SIG-M5 (cell line): Measurements from ENCODE around the gene SNAP23.
A peak's percentile ranks its signal among the peaks of the same experiment; 100 is the strongest.

Experiments used
- DNase-seq: peaks from one replicate; lab custom pipeline; 2025; lab: John Stamatoyannopoulos, UW

SNAP23 gene

DNA sequence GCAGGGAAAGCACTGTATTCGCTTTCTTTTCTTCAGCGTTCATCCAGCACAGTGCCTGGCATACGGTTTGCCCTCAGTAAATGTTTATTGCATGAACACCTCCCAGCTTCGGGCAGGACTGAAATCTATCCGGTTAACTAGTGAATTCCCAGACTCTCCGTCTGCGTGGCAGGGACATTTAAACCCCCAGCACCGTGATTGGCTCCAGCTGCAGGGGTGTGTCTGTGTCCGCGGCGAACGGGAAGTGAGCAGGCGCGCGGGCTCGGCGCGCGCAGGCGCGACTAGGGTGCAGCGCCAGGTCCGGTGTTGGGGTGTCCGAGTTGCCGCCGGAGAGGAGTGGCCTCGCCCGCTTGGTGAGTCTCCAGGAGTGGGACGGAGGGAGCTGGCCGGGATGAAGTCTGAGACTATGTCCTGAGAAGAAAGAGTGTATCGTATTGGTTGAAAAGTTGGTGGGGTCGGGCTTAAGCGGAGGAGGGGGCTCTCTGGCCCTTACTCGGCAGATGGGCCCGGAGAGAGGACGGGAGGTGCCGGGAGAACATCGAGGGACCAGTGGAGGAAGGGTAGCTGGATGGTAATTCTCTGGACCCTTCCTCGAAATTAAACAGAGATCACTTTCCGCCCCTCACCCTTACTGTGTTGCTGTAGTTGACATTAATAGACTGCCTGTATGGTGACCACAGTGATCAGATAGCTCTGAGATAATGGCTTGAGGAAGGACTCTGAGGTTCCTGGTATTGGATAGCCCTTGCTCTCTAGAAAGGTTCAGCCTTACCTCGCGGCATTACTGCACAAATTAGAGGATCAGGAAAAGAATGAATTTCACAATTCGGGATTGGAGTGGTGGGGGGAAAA lies at the start of gene SNAP23:
SNAP23 (plus strand) TSS at position 274 of the 852 bp plus-strand sequence. CDS start 16,213 bp downstream, outside the sequence.
- DNase-seq = peak; percentile 8

DNA sequence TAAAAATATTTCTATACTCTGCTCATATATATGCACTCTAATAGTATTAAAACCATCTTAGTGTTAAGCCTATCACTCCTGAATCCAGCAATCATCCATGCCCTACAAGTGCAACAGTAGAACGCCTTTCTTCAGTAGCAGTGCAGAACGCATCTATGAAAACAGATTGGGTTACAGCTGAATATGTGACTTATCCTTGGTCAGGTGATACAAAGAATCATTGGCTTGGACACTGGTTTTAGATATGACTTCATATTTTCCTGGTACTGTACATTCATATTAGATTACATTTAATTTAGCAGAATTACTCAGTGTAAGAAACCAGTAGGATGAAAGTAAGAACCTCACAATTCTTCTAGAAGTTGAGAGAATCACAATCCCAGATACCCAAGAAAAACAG lies 47.8 kb upstream of the SNAP23 start:
- no peak for DNase-seq

DNA sequence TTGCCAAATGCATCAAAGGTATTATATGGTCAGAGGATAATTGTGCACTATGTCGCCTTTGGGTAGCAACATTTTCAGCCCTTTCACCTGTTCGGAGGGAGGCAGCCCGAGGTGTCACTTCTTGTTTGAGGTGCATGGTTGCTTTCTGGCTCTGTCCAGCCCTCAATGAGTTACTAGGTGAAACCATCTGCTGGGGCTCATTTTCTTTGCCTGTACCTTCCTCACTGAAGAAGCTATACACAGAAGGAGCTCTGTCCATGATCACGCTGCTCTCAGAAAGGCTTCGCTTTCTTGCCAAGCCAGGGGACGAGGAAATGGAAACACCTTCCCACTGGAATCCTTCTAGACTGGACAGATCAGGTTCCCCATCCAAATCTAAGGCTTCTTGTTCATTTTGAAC lies 47.2 kb upstream of the SNAP23 start:
- no peak for DNase-seq

DNA sequence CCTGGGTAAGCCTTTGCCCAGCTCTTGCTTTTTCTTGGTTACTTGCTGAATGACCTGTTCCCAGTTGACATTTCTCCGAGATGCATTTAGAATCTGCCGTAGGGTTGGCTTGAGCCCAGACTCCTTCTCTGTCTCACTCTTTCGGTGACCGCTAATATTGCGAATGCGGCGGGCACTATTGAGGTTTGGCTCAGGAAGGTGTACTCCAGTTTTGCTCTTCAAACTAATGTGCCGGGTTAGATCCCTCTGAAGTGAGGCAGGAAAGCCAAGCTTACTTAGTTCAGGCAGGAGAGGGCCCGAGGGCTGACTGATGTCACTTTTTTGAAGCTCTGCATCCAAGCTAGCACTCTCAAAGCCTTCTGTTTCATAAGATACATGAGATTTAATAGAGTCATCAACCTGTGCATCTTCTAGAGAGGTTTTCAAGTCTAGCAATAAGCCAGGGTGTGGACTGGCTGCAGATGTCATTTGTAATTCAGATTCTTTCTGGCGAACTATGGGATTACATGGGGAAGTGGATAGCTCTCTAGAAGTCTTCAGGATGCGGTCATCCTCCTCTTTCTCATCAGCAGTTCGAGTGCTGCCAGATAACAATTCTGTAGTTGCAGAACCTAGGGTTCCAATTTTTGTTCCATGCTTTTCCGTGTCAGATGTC lies 45.5 kb upstream of the SNAP23 start:
- DNase-seq = no peak

DNA sequence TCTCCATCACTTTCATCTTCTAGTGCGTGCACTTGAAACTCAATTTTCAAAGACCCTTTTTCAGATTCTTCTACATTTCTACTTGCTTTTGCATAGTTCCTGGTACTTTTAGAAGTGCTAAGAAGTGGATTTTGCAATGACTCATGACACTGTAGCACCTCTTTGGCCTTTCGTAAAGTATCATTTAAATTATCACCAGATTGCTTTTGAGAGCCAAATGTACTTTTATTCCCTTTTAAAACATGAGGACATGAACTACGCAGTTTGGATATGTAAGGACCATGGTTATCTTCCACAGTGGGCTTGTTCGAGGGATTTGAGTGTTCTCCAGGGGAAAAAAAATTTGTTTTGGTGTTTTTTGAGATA lies 45.0 kb upstream of the SNAP23 start:
- no peak for DNase-seq

DNA sequence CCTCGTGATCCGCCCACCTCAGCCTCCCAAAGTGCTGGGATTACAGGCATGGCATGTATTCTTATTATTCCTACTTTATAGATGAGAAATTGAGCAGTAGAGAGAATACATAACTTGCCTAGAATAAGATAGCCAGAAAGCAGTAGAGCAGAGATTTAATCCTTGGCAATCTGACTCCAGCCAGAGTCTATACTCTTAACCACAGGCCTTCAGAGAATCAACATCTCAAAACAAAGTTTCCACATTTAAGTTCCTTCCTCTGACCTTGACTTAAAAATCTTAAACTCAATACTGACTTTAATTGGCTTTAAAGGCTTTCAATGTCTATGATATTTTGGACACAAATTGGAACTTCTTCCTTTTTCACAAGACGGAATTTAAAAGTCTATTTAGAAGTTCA lies 41.6 kb upstream of the SNAP23 start:
- DNase-seq = no peak

DNA sequence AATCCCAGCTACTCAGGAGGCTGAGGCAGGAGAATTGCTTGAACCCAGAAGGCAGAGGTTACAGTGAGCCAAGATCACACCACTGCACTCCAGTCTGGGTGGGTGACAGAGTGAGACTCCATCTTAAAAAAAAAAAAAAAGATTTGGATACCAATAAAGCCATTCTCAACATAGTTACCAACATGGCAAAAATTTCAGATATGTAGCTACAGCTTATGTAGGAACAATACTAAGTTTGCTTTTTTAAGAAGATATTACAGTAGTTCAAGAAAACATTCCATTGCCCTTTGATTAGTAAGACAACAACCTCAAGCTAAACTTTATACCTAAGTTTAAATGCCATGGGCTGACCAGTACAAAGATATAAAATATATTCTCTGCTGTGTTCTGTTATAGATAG lies 38.9 kb upstream of the SNAP23 start:
- DNase-seq = no peak

DNA sequence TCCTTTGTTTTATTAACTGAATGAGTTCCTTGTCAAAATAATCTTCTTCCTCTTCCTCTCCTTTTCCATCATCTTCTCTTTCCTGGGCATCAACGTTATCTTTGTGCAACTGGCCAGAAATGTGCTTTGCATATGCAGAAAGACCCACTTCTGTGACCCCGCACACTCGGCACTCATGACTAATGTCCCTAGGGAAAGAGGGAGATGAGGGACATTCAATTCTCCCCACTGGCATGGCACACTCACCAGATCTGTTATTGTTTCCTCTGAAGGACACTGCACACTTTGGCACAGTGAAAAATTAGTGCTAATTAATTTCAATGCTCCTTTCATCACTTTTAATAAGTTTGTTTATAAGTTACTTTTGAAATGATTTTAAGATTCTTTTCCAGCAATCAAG lies 38.5 kb upstream of the SNAP23 start:
- DNase-seq = no peak

DNA sequence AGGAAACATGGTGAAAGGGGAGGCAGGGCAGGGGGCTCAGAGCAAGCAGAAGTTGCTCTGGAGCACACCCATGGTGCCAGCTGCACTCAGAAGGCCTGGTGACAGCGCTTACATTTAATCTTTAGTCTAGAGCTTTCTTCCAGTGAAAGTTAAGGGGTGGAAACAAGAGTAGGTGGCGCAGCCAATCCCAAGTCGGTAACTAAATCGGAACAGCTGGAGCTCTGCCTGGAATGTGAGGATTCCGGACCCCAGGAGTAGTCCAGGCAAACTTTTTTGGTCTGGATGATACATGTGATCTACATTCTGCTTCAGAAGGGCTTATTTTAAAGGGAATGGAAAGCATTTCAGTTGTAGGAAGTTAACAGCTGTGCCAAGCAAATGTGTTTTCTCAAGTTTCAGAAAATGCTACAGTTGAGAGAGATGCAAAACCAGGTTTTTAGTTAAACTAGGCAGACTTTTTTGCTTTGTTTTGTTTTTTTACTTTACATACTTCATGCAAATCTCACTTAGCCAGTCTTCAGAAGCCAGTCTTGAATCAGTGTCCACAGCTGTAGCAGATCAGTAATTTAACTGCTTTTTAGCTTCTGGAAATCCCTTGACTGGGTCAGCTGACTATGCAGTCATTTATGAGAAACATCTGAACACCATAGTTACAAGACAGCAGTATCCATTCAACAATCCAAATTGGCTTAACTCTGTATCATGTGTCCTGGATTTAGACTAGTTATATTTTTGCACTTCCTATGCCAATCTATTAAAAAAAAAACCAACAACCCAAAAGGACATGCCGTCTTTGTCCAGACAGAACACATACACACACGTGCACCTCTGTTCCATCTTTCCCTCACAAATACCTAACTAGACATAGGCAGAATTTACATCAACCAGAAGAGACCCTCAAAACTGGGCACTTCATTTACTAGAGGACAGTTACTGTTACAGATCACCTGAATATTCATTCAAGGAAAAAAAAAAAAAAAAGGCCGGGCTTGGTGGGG lies 37.7 kb upstream of the SNAP23 start:
- no peak for DNase-seq

DNA sequence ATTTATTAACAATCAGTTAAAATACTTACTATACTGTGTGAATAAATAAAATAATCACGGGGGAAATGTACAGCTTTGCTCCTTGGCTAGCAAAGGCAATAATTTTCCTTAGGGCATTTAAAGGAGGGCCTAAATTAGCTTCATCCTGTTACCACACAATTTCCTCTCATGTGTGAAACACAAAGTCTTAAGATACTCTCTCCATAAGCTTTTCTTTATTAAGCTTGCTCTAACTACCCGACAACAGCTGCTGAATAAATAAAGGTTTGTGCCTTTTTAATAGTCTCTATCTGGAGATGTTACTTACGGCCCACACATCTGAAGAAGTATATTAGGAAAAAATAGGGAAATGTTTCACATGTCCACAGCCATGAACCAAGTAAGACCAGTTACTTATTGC lies 34.2 kb upstream of the SNAP23 start:
- DNase-seq = no peak

DNA sequence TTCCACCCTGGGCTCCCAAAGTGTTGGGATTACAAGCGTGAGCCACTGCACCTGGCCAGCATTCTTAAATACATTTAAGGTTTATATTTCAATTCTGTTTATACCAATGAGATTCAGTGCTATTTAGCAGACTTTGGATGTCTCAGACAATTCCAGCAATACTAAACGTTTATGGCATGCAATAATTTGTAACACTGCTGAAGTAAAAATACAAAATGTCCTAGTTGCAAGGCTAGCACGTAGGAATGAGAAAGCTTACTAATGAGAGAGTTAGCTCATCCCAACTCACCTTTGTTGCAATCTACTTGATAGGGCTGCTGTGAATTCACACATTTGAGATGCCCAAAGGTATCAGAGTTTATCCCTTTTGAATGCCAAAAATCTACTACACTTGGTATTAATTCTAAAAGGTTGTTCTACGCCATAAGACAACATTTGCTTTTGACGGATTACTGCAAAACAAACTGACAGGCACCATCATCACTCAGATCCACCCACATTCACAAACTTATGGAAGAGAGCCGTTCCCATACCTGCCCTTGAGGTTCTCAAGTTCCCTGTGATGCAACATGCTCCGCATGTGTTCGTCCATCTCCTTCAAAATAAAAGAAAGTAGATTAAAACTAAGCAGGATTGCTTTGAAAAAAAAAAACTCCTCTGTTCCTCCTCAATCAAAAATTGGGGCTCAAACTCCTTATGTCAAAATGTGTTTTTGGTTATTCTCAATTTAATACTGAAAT lies 29.7 kb upstream of the SNAP23 start:
- no peak for DNase-seq

DNA sequence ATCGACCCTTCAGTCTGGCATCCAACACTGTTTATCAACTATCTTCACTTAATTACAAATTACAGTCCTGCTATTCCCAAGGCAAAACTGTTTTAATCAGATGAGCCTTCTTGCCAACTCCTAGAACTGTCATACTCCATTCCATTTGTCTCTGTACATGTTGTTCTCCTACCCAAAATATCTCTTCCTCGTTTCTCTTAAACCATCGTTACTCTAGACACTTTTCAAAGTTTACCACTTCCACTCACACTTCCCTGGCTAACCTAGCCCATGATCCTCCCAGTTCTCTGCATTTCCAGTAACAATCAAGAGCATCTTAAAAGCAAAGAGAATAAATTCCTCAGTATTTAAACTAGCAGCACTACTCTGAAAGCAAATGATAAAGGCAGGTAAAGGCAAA lies 24.4 kb upstream of the SNAP23 start:
- DNase-seq = no peak

DNA sequence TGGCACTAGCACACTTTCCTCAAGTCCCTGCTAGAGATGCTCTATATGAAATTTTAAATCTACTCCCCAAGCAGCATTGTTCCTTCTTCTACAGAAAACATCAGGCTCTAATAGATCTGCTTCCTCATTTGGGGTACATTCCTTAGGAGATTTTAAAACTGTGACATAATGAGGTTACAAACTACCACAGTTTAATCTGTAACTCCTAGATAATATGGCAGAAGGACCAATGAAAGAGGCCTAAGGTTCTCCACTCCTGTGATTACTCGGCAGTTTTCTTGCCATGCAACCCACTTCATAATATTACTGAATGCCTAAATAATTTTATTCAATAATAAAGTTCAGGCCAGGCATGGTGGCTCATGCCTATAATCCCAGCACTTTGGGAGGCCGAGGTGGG lies 20.6 kb upstream of the SNAP23 start:
- no peak for DNase-seq

DNA sequence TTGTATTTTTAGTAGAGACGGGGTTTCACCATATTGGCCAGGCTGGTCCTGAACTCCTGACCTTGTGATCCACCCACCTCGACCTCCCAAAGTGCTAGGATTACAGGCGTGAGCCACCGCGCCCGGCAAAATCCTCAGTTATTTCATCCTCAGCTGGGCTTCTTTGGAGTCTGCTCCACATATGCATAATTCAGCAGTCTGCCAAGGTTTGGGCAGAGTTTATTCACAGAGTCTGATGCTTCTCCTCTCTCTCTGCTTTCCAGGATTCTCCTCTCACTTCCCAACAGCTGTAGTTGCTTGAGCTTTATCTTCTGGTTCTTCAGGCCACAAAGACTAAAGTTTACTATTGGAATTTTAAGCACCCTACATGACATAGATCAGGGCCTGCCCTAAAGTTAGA lies 12.7 kb upstream of the SNAP23 start:
- DNase-seq = no peak

DNA sequence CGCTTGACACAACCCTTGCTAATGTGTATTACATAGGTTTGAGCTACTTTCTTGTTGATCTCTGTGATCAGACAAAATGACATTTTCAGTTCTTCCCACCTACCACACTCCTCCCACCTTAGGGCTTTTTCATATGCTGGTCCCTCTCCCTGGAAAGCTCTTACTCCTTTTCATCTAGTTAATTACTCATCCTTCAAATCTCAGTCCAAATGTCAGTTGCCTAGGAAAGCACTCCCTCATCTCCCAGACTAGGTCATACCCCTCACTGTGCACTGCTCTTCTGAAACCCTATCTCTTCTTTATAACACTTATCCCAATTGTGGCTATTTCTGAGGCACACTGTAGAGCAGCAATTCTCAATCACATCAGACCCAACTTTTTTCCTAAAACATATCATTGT lies 11.8 kb upstream of the SNAP23 start:
- no peak for DNase-seq

DNA sequence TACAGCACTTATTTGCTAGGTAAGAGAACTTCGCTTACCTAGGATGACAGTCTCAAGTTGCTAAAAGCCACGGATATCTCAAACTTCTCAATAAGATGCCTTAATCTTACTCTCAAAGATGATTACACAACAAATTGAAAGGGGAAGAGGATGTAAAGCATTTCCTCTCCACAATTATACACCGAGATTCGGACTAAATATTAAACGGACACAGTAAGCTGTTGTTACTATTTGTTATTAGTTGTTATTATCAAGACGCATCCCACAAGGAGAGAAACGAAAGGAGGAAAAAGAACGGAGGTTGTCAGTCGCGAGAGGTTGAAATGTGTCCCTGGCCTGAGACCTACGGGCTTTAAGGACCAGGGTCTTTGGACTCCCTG lies 5.2 kb upstream of the SNAP23 start:
- DNase-seq = no peak

DNA sequence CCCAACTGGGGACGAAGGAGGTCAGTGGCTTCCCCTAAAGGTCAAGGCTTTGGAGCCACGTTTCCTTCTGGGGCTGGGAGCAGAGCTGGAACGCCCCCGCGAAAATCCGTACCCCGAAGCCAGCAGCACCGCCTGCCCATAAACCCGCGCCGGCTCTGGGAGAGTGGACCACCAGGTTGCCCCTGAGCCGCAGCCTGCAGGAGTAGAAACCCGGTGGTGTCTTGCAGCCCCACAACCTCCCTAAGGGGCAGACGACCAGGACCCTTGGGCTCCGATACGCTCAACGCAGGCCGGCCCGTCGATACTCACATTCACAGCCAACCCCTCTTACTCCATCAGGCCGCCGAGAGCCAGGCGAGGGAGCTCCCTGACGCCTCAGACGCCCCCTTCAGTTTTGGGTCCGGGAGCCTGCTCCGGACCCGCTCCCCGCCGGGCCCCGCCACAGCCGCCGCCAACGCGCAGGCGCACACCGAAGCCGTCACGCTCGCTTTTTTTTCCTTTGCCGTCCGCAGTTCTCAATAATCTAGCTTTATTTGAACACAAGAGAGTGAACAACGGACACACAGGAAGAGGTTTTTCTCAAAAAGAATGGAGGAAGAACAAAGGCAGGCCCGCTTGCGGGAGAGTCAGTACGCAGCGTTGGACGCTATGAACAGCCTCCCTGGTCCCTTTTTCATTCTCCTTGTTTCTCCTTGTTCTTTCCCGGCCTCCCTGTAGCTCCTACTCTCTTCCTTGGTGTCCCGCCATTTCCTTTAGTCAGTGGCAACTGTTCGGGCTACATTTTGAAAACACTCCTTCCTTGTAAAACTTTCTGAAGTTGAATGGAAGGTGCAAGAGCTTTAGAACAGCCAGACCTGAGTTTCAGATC lies 4.5 kb upstream of the SNAP23 start, which contains the start of gene ZNF106:
ZNF106 (minus strand) TSS at position 471 of the 868 bp plus-strand sequence. CDS start 18,852 bp downstream, outside the sequence.
- peak; percentile 56 for DNase-seq

DNA sequence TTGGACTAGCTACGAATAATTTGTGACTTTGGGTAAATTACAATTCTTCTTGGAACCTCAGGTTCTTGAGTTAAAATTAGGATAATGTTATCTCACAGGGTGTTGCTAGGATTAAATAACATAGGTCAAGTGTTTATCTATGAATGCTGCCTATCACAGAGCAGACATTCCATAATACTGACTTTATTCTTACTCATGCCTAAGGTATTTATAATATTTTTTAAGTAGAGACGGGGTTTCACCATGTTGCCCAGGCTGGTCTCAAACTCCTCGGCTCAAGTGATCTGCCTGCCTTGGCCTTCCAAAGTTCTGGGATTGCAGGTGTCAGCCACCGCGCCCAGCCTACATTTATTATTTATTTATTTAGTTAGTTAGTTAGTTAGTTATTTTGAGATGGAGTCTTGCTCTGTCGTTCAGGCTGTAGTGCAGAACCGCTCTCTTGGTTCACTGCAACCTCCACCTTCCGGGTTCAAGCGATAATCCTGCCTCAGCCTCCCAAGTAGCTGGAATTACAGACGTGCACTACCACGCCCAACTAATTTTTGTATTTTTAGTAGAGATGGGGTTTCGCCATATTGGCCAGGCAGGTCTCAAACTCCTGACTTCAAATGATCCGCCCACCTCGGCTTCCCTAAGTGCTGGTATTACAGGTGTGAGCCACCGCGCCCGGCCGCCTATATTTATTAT lies 3.8 kb upstream of the SNAP23 start:
- no peak for DNase-seq

DNA sequence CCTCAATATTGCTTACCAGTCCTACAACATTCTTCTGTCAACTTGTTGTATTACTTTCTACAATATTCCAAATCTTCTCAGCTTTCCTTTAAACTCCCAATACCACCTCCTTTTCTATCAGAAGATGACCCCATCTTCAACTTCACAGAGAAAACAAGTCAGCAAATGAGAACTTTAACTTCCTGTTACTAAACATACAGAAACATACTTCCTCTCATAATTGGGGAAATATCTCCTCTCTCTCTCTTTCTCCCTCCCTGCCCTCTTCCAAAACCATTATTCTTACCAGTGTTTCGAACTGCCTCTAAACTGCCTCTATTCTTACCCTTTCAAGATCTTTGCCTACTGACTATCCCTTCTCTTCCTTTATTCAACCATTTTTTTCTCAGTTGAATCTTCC lies 1.8 kb upstream of the SNAP23 start:
- DNase-seq = no peak

DNA sequence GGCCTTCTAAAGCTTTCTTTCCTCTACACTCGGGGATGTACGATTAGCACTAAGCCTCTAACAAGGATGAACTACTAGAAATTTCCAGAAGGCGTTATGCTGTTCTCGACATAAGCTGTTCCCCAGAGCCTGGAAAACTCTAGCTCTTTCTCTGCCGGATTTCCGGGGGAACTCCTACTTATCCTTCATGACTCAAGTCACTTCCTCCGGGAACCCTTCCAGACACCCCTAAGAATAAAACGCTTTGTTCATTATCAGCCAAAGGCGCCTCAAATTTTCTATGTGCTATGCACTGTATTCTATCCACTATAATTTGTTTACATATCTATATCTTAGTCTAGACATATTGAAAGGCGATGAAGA lies 455 bp upstream of the SNAP23 start:
- no peak for DNase-seq
